GM19035 (cell line): ENCODE measurements around the gene GTF3C4.
"Not testable (repeated sequence)": the region's sequence is repeated elsewhere in the genome, so short reads cannot be mapped to it uniquely, and the experiment has no call there.

Source experiments
- ATAC-seq: cut with Tn5 transposase; IDR thresholded peaks from one replicate; pipeline ENCODE4 v1.9.1; 2021; ENCODE audit not compliant: unreplicated experiment

The GTF3C4 gene

DNA sequence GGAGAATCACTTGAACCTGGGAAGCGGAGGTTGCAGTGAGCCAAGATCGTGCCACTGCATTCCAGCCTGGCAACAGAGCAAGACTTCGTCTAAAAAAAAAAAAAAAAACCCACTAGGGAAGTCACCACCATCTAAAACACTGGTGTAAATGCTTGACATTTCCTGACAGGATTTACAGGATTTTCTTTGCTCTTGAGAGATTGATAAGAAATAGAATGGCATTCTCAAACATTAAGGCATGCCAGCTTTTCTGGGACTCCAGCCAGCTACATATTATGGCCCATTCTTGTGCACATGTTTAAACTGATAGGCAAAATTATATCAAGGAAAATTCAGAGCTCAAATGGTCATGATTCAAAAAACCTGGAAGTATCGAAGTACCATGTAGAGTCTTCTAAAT, 28.7 kb downstream of the GTF3C4 start:
- ATAC-seq: no peak

DNA sequence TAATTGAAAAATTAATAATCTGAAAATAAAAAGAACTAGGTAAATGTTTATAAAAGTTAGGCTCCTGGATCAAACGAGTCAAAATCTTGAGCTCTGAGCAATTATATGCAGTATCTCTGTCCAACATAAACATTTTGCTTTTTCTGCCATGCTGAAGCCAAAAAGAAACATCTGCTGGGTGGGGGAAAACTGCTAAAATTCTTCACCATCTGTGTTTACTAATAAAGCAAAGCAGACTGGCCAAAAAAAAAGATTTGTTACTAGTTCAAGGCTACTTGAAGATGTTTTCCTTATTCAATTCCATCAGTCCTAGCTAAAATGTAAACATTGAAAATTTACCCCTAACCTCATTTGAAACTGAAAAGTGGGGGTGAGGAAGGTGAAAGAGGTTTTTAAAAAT, 29.7 kb downstream of the GTF3C4 start:
- no peak for ATAC-seq

DNA sequence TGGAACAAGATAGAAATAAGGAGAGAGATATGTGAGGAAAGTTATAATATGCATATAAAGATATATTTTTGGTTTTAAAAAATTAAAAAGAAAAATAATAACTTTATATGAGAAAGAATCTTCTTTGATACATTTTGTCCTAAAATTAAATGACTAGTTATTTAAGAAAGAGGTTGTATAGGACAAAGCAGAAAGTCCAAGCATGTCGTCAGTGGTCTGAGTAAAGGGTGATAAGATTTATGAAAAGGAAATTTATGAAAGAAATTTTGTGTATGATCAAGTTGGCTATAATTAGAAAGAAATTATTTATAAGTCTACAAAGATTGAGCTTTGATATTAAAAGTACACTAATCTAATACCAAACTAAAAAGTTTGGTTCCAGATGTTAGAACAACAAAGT, 32.0 kb downstream of the GTF3C4 start:
- ATAC-seq: no peak

DNA sequence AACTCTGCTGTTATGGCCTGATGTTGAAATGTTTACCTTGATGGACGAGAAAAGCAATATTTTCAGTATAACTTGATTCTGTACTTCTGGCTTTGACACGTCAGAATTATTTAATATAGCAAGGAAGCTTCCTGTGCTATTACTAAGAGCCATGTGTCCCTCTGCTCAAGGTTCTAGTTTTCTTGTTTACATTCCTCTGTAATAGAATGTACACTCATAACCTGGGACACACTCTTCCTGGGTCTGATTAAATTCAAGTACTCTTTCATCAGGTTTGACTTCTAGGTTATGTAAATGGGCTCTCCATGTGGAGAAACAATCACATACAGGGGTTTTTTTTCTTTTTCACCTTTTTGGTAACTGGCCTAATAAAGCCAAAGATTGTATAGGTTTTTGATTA, 33.1 kb downstream of the GTF3C4 start:
- ATAC-seq: no peak

DNA sequence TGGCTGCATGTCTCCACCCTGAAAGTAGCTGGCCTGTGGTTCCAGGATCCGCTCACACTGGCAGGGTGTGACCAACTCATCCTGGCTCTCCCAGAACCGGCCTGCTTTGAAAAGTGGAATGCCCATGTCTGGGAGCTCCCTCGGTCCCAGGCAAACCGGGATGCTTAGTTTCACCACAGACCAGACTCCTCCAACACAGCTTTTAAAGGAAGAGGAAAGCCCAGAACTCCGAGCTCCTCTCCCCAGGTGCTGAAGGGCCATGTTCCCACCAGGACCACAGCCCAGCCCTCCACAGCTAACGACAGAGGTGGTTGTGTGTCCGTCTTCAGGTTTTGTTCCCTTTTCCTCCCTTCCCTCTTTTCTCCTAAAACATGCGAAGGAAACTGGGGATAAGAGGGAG, 38.0 kb downstream of the GTF3C4 start:
- no peak for ATAC-seq

DNA sequence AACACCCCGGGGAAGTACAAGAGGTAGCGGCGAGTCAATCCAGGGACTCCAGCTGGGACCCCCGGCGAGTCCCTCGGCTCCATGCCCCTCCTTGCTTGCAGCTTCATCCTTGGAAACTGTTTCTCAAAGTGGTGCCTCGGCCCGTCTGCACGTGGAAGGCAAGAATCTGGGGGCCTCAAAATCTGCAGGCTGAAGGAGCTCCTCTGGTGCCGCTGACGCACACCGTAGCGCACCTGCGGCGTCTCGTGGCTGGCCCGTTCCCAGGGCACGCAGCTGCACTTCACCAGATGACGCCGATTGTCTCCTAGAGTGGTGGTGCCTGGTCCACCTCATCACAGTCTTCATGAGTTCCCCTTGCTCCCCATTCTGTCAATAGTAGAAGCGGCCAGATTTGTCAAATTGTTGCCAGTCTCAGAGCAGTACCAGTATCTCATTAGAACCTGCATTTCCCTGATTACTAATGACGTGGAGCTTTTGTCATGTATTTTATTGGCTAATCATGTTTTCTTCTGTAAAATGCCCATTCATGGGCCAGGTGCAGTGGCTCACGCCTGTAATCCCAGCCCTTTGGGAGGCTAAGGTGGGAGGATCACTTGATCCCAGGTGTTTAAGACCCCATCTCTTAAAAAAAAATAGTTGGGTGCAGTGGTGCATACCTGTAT, 38.6 kb downstream of the GTF3C4 start:
- no peak for ATAC-seq

DNA sequence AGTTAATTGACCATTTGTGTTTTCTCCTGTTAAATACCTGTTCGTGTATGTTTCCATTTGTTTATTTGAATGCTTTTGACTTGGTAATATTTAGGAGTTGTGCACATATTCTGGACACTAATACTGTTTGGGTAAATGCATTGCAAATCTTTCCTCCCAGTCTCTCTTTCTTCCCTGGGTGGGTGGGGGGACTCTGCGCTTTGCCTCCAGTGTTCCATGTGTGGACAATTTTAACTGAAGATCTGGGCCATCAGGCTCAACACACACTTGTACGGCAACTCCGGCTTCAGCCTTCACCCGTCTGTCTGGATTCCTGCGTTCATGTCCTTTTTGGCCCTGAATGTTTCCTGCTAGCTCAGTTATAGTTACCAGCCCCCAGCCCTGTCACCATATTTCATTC, 40.1 kb downstream of the GTF3C4 start:
- no peak for ATAC-seq

DNA sequence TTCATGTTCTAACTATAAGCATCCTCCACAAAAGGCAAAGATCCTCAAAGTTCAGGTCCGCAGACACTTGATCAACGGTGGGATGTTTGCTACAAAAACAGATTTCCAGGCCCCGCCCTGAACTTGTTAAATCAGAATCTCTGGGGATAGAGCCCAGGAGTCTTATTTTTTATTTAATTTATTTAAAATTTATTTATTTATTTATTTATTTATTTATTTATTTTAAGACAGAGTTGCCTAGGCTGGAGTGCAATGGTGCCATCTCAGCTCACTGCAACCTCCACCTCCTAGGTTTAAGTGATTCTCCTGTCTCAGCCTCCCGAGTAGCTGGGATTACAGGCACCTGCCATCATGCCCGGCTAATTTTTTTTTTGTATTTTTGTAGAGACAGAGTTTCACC, 40.9 kb downstream of the GTF3C4 start:
- not testable (repeated sequence) for ATAC-seq

DNA sequence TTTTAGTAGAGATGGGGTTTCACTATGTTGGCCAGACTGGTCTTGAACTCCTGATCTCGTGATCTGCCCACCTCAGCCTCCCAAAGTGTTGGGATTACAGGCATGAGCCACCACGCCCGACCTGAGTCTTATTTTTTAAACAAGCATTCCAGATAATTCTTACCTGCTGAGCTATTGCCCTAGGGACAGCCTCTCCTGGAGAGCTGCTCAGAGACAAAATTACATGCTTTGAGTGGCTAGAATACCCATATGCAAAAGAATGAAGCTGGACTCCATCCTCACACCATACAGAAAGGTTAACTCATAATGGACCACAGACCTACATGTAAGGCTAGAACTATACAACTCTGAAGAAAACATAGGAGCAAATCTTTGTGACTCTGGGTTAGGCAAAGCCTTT, 41.6 kb downstream of the GTF3C4 start:
- no peak for ATAC-seq

DNA sequence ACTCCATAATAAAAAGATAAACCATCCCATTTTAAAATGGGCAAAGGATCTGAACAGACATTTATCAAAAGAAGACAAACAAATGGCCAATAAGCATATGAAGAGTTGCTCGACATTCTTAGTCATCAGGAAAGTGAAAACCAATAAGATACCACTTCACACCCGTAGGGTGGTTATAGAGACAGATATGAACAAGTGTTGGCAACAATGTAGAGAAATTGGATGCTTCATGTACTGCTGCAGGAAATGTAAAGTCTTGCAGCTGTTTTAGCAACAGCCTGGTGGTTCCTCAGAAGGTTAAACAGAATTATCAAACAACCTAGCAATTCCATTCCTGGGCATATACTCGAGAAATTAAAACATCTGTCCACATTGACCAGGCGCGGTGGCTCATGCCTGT, 42.5 kb downstream of the GTF3C4 start:
- no peak for ATAC-seq

DNA sequence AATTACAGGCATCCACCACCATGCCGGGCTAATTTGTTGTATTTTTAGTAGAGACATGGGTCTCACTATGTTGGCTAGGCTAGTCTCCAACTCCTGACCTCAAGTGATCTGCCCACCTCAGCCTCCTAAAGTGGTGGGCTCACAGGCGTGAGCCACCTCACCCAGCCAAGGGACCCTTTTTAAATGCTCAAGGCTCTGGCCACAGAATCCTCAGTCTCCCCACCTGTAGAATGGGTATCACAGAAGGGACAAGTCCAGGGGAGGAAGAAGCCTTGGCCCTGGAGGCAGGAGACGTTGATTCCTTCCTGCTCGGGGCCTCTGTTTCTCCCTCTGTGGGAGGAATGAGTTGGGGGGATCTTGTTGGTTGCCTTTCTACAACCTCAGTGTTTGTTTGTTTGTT, 45.7 kb downstream of the GTF3C4 start:
- no peak for ATAC-seq

DNA sequence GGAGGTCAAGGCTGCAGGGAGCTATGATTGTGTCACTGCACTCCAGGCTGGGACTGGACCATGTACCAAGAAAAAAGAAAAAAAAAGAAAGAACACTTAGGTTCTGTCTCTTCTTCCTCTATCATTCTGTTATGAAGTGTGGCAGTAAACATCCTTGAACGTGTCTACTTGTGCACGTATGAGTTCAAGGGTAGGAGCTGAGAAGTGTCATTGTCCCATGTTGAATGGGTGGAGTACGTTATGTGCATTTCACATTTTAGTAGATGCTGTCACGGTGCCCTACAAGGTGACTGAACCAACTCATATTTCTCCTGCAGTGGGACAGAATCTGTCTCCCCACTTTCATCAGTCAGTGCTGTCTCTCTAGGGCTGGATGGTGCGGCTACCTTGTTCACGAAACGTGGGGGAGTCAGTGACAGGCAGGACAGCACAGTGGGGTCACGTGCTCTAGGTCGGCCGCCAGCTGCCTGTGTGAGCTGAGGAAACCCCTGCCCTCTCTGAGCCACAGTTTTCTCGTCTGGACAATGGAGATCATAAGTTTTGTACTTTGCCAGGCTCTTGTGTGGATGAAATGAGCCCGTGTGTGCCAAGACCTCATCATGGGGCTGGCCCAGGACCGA, 47.2 kb downstream of the GTF3C4 start:
- no peak for ATAC-seq

DNA sequence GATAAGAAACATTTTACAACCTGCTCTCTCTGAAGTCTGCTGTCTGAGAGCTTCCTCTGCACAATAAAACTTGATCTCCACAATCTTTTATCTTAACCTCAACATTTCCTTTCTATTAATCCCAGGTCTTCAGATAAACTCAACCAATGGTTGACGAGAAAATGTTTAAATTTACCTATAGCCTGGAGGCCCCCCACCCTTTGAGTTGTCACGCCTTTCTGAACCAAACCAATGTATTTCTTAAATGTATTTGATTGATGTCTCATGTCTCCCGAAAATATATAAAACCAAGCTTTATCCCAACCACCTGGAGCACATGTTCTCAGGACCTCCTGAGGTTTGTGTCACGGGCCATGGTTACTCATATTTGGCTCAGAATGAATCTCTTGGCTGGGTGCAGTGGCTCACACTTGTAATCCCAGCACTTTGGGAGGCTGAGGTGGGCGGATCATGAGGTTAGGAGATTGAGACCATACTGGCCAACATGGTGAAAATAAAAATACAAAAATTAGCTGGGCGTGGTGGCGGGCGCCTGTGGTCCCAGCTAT, 48.2 kb downstream of the GTF3C4 start:
- ATAC-seq: not testable (repeated sequence)

DNA sequence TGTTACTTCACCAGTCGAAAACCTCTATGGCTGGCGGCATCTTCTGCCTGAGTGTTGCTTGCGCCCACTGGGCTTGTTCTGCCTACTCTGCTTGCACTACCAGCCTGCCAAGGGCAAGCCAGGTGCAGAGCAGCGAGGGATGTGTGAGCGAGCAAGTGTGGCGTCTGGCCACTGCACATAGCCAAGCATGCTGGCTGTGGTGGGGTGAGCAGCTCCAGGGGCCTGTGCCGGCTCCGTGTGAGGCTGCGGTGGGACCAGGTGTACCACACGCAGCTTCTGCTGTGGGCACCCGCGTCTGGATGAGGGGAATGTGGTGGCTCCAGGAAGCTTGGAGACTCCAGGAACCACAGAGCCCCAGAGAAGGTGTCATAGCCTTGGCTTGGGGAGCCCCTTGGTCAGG, 51.4 kb downstream of the GTF3C4 start:
- ATAC-seq: no peak

DNA sequence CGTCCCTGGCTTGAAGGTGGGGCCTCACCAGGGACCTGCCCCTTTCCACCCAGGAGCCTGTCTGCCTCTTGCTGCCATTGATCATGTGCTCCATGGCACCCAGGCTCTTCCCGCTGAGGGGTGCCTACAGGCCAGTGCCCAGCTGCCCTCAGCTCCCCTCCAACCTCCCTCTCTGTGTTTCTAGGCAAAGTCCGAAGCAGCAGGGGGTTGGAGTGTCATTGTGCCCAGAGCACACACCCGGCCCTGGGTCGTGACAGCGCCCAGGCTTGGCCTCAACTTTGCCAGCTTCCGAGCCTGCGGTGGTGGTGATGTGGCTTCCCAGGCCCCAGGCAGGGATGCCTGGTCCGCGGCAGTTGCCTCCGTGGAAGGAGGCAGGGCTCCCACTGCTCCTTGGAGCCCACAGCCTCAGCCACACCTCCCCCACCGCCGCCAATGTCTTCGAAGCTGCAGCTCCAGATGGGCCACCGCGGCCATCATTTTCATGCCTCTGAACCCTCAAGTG, 52.4 kb downstream of the GTF3C4 start:
- ATAC-seq: no peak

DNA sequence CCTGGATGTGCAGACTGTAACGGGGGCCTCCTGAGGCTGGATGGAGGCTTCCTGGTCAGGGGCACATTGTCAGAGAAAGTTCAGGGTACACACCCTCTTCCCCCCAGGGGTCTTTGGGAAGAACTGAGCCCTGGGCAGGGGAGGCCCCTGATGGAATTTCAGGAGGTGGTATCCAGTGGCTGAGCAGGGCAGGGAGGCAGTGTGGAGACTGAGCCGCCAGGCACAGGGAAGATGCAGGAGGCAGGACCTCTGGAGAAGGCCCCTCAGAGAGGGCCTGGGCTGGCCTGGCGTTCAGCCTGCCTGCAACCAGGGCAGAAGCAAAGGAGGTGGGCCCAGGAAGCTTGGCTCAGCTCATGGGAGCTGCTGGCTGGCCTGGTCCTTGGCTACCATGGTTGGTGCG, 53.5 kb downstream of the GTF3C4 start:
- no peak for ATAC-seq

DNA sequence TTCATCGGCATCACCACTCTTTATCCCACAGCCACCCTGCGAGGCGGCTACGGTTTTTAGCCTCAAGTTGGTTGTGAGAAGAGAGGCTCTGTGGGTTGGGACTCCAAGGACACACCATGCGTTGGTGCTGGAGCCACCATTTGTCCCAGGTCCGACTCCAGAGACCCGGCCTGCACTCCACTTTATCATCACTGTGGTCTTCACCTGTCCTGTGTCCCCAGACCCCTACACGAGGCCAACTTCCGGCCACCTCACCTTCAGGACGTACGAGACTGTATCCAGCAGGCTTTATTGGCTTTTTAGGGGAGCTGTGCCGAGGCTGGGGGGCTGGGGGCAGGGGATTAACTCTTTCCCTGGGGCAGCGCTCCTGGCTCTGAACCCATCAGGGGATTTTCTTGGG, 55.0 kb downstream of the GTF3C4 start:
- ATAC-seq: no peak

DNA sequence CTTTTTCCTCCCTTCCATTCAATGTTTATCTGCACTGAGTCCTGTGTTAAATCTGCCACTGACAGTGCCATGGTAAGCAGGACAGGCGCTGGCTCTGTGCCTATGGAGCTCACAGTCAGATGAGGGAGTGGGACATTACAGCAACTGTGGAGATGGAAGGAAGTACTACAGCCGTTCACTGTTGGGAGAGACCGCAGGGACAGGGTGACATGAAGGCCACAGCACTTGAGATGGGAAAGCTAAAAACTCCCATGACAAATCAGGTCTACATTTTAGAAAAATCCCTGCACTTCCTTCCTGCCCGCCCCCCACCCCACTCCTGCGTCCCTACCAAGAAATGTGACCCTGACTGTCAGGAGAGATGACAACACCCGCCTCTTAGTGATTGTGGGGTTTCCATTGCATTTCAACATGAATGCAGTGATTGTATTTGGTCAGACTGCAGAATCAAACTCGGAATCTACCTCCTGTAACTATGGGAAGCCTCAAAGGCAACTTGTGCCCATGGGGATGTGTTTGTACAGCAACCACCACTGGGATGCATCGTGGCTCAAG, 56.4 kb downstream of the GTF3C4 start:
- no peak for ATAC-seq

DNA sequence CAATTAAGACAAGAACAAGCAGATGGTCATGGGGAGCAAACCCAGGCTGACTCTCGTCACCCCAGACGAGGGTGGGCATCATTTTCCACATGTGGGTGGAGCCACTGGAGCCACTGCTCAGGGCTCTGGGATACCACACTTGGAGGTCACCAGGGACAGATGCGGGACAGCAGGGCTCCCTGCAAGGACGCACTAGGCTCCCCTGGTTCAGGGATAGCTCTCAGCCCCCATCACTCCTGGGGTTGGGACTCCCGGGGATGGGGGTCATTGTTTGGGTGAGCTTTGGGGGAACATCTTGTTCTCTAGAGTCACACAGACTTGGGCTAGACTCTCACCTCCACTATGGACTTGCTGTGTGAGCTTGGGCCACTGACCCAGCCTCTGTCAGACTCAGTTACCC, 57.8 kb downstream of the GTF3C4 start:
- ATAC-seq: no peak

DNA sequence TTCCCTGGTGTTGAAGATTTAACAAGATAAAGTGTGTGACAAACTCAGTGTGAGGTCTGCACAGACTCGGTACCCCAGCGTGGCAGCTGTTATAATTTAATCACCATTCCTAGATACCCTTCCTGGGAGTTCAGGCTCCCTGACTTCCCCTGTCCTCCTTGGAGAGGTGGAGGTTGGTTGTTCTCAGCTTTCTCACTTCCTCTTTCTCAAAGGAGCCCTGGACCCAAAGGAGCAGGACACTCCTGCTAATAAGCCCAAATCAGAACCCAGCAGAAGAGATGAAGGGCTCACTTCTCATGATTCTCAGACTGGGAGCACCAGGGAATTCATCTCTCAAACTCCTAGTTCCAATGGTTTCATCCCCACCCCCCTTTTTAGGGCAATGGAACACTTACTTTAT, 58.2 kb downstream of the GTF3C4 start:
- ATAC-seq: no peak

DNA sequence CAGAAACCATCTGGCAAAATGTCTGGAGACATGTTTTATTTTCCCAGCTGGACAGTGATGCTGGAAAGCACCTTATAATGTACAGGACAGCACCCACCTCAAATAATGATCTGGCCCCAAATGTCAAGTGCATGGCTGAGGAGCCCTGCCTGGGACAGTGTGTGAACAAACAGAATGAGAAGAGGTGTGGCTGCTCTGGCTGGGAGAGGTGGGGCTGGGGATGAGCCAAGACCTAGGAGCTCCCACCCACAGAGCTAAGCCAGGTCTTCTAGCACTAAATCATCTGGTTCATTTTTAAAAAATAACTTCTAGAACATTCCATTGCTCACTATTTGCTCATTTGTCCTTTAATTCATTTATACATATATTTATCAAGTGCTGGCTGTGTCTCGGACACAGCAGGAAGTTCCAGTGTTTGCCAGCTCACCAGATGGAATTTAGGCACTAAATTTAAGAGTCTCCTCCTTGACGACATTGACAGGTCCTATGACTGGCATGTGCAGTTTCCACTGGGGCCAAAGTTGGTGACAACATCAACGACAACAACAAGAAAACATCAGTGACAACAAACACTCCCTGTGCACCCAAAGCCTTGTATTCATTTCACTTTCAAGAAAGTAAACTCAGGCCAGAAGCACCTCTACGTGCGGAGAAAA, 59.1 kb downstream of the GTF3C4 start:
- ATAC-seq: no peak
